IMR-90 (cell line): ENCODE measurements around the gene ADAM12. TPM values are rescaled to one million over a fixed set of nuclear protein-coding genes. Genes with fewer than 3 reads are reported as not detected.

Experiments used
- ATAC-seq: fragments of 200-7000 bp; cut with Tn5 transposase; 2 replicates; pipeline ENCODE4 v1.9.1; 2020; ENCODE audit warnings: low read depth, mild to moderate bottlenecking, moderate library complexity
- BruUV-seq: library from RNA; stranded (reverse); fragments of 400-500 nt; replicated peaks from 2 replicates; lab custom pipeline; 2021; lab: Mats Ljungman, UMichigan
- CTCF ChIA-PET: fragments of 300-600 bp; formaldehyde crosslinking; extraction: SDS; loops from one replicate; lab custom pipeline; 2021; ENCODE audit warnings: antibody characterized with exemption; lab: Yijun Ruan, JAX
- POLR2A ChIA-PET: fragments of 300-600 bp; sonication (Branson Sonifier 250); formaldehyde crosslinking; loops from one replicate; lab custom pipeline; 2022; ENCODE audit warnings: antibody characterized with exemption; ENCODE audit not compliant: unreplicated experiment; lab: Charles Lee
- DNase-seq: peaks from one replicate; pipeline ENCODE4 v3.0.0; 2013
- H2AFZ ChIP-seq: replicated peaks from 2 replicates; pipeline ENCODE3; 2013; ENCODE audit warnings: low read length, mild to moderate bottlenecking; ENCODE audit not compliant: poor library complexity
- H2AK5ac ChIP-seq: 2 replicates; pipeline ENCODE4 v1.6.1; 2013; ENCODE audit warnings: low read depth, low read length, inconsistent platforms
- H2AK9ac ChIP-seq: replicated peaks from 2 replicates; pipeline ENCODE3; 2013; ENCODE audit warnings: mild to moderate bottlenecking, low read depth, low read length, moderate library complexity; ENCODE audit not compliant: poor library complexity
- H2BK120ac ChIP-seq: 2 replicates; pipeline ENCODE4 v1.6.1; 2013; ENCODE audit warnings: low read depth, low read length, inconsistent platforms
- H2BK15ac ChIP-seq: 3 replicates; pipeline ENCODE4 v1.6.1; 2013; ENCODE audit warnings: low read depth, low read length, inconsistent platforms
- H2BK20ac ChIP-seq: 2 replicates; pipeline ENCODE4 v1.6.1; 2013; ENCODE audit warnings: low read depth, mild to moderate bottlenecking, inconsistent platforms, low read length, moderate library complexity
- H2BK5ac ChIP-seq: 2 replicates; pipeline ENCODE4 v1.6.1; 2013; ENCODE audit warnings: mild to moderate bottlenecking, low read depth, low read length, inconsistent platforms; ENCODE audit not compliant: poor library complexity, severe bottlenecking
- H3K14ac ChIP-seq: replicated peaks from 2 replicates; pipeline ENCODE4 v1.6.1; 2013; ENCODE audit warnings: low read depth, low read length, inconsistent platforms
- H3K18ac ChIP-seq: 2 replicates; pipeline ENCODE4 v1.6.1; 2013; ENCODE audit warnings: low read depth, low read length, control low read depth
- H3K23ac ChIP-seq: 2 replicates; pipeline ENCODE4 v1.6.1; 2013; ENCODE audit warnings: low read depth, low read length, inconsistent platforms
- H3K27ac ChIP-seq: 2 replicates; pipeline ENCODE4 v1.5.1; 2013; ENCODE audit warnings: mild to moderate bottlenecking, control low read depth, low read length; ENCODE audit not compliant: insufficient read depth
- H3K27me3 ChIP-seq: 2 replicates; pipeline ENCODE4 v1.6.1; 2013; ENCODE audit warnings: low read length; ENCODE audit not compliant: control insufficient read depth, insufficient read depth
- H3K36me3 ChIP-seq: 2 replicates; pipeline ENCODE4 v1.6.1; 2013; ENCODE audit warnings: low read length, mixed read lengths; ENCODE audit not compliant: control insufficient read depth, insufficient read depth
- H3K4ac ChIP-seq: 2 replicates; pipeline ENCODE4 v1.6.1; 2013; ENCODE audit warnings: low read depth, low read length, inconsistent platforms
- H3K4me1 ChIP-seq: 2 replicates; pipeline ENCODE4 v1.6.1; 2013; ENCODE audit warnings: low read length, mixed read lengths; ENCODE audit not compliant: control insufficient read depth, insufficient read depth
- H3K4me2 ChIP-seq: 2 replicates; pipeline ENCODE4 v1.6.1; 2013; ENCODE audit warnings: low read depth, mild to moderate bottlenecking, control low read depth, low read length, moderate library complexity
- H3K4me3 ChIP-seq: 2 replicates; pipeline ENCODE4 v1.5.1; 2013; ENCODE audit warnings: low read depth, mild to moderate bottlenecking, control low read depth, low read length, moderate library complexity; ENCODE audit not compliant: insufficient read depth
- H3K56ac ChIP-seq: 2 replicates; pipeline ENCODE4 v1.6.1; 2013; ENCODE audit warnings: low read length, inconsistent platforms; ENCODE audit not compliant: insufficient read depth; ENCODE audit errors: extremely low read depth
- H3K79me1 ChIP-seq, 2 experiments: 2 replicates each; pipeline ENCODE4 v1.6.1; 2013; ENCODE audit warnings: low read length in 2 of 2, inconsistent platforms in 1 of 2, low read depth in 1 of 2
- H3K9ac ChIP-seq: 2 replicates; pipeline ENCODE4 v1.6.1; 2013; ENCODE audit warnings: low read depth, low read length, control low read depth
- H3K9me1 ChIP-seq: 2 replicates; pipeline ENCODE4 v1.6.1; 2013; ENCODE audit warnings: low read length, inconsistent platforms; ENCODE audit not compliant: insufficient read depth
- H3K9me3 ChIP-seq: 2 replicates; pipeline ENCODE4 v1.6.1; 2013; ENCODE audit warnings: low read length; ENCODE audit not compliant: control insufficient read depth, insufficient read depth
- H4K20me1 ChIP-seq: 2 replicates; pipeline ENCODE4 v1.6.1; 2013; ENCODE audit warnings: low read length, inconsistent platforms; ENCODE audit not compliant: insufficient read depth
- H4K5ac ChIP-seq: 2 replicates; pipeline ENCODE4 v1.6.1; 2013; ENCODE audit warnings: mild to moderate bottlenecking, low read depth, low read length, control low read depth
- H4K8ac ChIP-seq, 2 experiments: 2 replicates each; pipeline ENCODE4 v1.6.1; 2013; ENCODE audit warnings: low read depth in 2 of 2, low read length in 2 of 2, control low read depth in 1 of 2, inconsistent platforms in 1 of 2
- H4K91ac ChIP-seq: 2 replicates; pipeline ENCODE4 v1.6.1; 2013; ENCODE audit warnings: low read depth, low read length, inconsistent platforms; ENCODE audit not compliant: insufficient read depth
- CEBPB ChIP-seq: IDR thresholded peaks from 2 replicates; pipeline ENCODE4 v1.6.1; 2012; ENCODE audit warnings: low read depth, low read length, improper control_type of control experiment
- CHD1 ChIP-seq: IDR thresholded peaks from 2 replicates; pipeline ENCODE4 v1.6.1; 2012; ENCODE audit warnings: low read depth, low read length, improper control_type of control experiment
- MAFK ChIP-seq: IDR thresholded peaks from 2 replicates; pipeline ENCODE4 v1.6.1; 2012; ENCODE audit warnings: low read depth, low read length, improper control_type of control experiment
- NFE2L2 ChIP-seq: fragments of 150-350 bp; IDR thresholded peaks from 2 replicates; pipeline ENCODE4 v1.6.1; 2016; ENCODE audit warnings: low read depth, mild to moderate bottlenecking, low read length
- POLR2A ChIP-seq: IDR thresholded peaks from 2 replicates; pipeline ENCODE4 v1.6.1; 2012; ENCODE audit warnings: mild to moderate bottlenecking, low read depth, low read length
- RFX5 ChIP-seq: IDR thresholded peaks from 2 replicates; pipeline ENCODE4 v1.8.0; 2012; ENCODE audit warnings: low read depth, mild to moderate bottlenecking, low read length, moderate library complexity
- SMC3 ChIP-seq: fragments of 150-350 bp; IDR thresholded peaks from 2 replicates; pipeline ENCODE4 v1.6.1; 2016; ENCODE audit warnings: low read depth, mild to moderate bottlenecking, antibody characterized with exemption, low read length, moderate library complexity
- WGBS, 2 experiments: methylation state at CpG; one replicate each; pipeline versions ENCODE4 v1.1.5 to v1.1.7; 2013; ENCODE audit warnings: missing lambda C conversion rate in 2 of 2; ENCODE audit not compliant: insufficient read length in 1 of 2; ENCODE audit errors: extremely low coverage in 2 of 2; 5-methylcytosine and 5-hydroxymethylcytosine counted together
- dilution Hi-C: fragments of 300-500 bp; cut with HindIII; formaldehyde crosslinking; loops from one replicate; pipeline ENCODE4 v1.14.3; 2018; ENCODE audit warnings: low sequenced_read_pairs; ENCODE audit not compliant: unreplicated experiment
- in situ Hi-C: fragments of 300-500 bp; cut with MboI; formaldehyde crosslinking; loops from 3 replicates; pipeline ENCODE4 v1.14.3; 2019; ENCODE audit warnings: low sequenced_read_pairs, inconsistent platforms, mixed read lengths
- intact Hi-C: fragments of 100-400 bp; cut with micrococcal nuclease; formaldehyde crosslinking; loops from 2 replicates; pipeline ENCODE4 v1.10.0; 2022
- polyA plus RNA-seq, 3 experiments: library from polyadenylated mRNA; depleted of rRNA; stranded (reverse); fragments of >200 nt; gene quantifications; 2 replicates each; pipeline ENCODE4 v1.2.3, GENCODE V29; 2012; ENCODE audit warnings: low replicate concordance in 1 of 3
- total RNA-seq: library from RNA; depleted of rRNA; stranded (reverse); fragments of >200 nt; gene quantifications from 2 replicates; pipeline ENCODE4 v1.2.3, GENCODE V29; 2012
- TF ChIP-seq, protein P1 (sequence below): fragments of 150-350 bp; IDR thresholded peaks from 2 replicates; pipeline ENCODE4 v1.6.1; 2016; ENCODE audit warnings: low read depth, mild to moderate bottlenecking, low read length, moderate library complexity, borderline replicate concordance
- TF ChIP-seq, protein P2 (sequence below): conservative IDR thresholded peaks from 2 replicates; pipeline ENCODE4 v1.5.1; 2012; ENCODE audit warnings: mild to moderate bottlenecking, low read depth, low read length, improper control_type of control experiment
- TF ChIP-seq, protein P3 (sequence below): fragments of 150-350 bp; IDR thresholded peaks from 2 replicates; pipeline ENCODE4 v1.6.1; 2017; ENCODE audit warnings: mild to moderate bottlenecking, antibody characterized with exemption, low read length, low read depth

ADAM12 gene
- total and polyA plus RNA-seq, 2 of the 4 experiments (the other 2 are of a cell fraction): 9.6 to 10.2 TPM

DNA sequence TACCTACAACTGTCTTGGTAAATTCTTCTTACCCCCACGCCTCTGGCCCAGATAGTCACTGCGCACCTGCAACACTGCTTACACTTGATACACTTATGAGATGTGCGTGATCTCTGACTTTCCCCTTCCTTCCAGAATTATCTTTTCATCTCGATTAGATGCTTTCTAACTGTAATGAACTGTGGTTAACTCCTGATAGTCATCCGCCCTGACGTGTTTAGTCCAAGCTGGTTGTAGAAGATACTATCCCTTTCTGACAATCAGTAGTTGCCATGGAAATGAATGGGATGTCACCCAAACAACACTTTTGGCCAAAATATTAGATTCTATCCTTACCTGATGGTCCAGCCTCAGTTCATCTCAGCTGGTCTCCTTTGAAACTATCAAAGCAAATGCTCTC lies 241.5 kb downstream of the ADAM12 start:
- Histone ChIP-seq H3K18ac (no peak overlapping the region), H3K9me1 (peaks cover 5% of the 10 kb centered on the region; the same call in 1 of the 2 replicates), H3K14ac (no peak overlapping the region), H4K8ac (no peak overlapping the region), H2BK15ac (no peak overlapping the region), H3K36me3 (no peaks in the 10 kb centered on the region), H3K4me3 (no peak overlapping the region), H2BK20ac (no peak overlapping the region), H3K9me3 (peaks cover 2% of the 10 kb centered on the region; the same call in 1 of the 2 replicates), H3K4ac (no peak overlapping the region), H3K23ac (no peak overlapping the region), H3K27ac (no peak overlapping the region), H3K56ac (no peak overlapping the region), H4K5ac (no peak overlapping the region), H2BK120ac (no peak overlapping the region), H2AK9ac (no peak overlapping the region), H2AFZ (no peak overlapping the region), H3K4me2 (no peak overlapping the region), H3K79me1 (no peaks in the 10 kb centered on the region; a peak in 1 of 4 replicates), H3K4me1 (peaks cover 11% of the 10 kb centered on the region), H4K20me1 (no peaks in the 10 kb centered on the region), H3K27me3 (no peaks in the 10 kb centered on the region; the same call in 1 of the 2 replicates), H2BK5ac (no peak overlapping the region), H4K91ac (no peak overlapping the region), H3K9ac (no peak overlapping the region), H2AK5ac (no peak overlapping the region)
- intact Hi-C loops (loop anchor here (5.0 kb wide), 1 partner anchor 164 kb away; no protein-coding TSS in a partner anchor), in situ Hi-C loops (no loop called here), dilution Hi-C loops (no loop called here)
- 100% methylated on average over 1 of the region's 6 CpGs; no CpG with 5 or more reads in 1 of the 2 experiments for WGBS, 2 experiments
- ATAC-seq (no peak), DNase-seq (no peak)
- POLR2A ChIA-PET: no interaction called here
- BruUV-seq: no TSS peak
- CTCF ChIA-PET: no interaction called here
- TF ChIP-seq CEBPB: no peak
- TF ChIP-seq MAFK: no peak
- no peak for TF ChIP-seq NFE2L2
- TF ChIP-seq, protein P1, sequence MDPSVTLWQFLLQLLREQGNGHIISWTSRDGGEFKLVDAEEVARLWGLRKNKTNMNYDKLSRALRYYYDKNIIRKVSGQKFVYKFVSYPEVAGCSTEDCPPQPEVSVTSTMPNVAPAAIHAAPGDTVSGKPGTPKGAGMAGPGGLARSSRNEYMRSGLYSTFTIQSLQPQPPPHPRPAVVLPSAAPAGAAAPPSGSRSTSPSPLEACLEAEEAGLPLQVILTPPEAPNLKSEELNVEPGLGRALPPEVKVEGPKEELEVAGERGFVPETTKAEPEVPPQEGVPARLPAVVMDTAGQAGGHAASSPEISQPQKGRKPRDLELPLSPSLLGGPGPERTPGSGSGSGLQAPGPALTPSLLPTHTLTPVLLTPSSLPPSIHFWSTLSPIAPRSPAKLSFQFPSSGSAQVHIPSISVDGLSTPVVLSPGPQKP: no peak
- TF ChIP-seq, protein P2, sequence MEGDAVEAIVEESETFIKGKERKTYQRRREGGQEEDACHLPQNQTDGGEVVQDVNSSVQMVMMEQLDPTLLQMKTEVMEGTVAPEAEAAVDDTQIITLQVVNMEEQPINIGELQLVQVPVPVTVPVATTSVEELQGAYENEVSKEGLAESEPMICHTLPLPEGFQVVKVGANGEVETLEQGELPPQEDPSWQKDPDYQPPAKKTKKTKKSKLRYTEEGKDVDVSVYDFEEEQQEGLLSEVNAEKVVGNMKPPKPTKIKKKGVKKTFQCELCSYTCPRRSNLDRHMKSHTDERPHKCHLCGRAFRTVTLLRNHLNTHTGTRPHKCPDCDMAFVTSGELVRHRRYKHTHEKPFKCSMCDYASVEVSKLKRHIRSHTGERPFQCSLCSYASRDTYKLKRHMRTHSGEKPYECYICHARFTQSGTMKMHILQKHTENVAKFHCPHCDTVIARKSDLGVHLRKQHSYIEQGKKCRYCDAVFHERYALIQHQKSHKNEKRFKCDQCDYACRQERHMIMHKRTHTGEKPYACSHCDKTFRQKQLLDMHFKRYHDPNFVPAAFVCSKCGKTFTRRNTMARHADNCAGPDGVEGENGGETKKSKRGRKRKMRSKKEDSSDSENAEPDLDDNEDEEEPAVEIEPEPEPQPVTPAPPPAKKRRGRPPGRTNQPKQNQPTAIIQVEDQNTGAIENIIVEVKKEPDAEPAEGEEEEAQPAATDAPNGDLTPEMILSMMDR: no peak
- no peak for TF ChIP-seq RFX5
- TF ChIP-seq SMC3: no peak
- no peak for TF ChIP-seq CHD1
- TF ChIP-seq, protein P3, sequence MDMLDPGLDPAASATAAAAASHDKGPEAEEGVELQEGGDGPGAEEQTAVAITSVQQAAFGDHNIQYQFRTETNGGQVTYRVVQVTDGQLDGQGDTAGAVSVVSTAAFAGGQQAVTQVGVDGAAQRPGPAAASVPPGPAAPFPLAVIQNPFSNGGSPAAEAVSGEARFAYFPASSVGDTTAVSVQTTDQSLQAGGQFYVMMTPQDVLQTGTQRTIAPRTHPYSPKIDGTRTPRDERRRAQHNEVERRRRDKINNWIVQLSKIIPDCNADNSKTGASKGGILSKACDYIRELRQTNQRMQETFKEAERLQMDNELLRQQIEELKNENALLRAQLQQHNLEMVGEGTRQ: no peak
- no peak for TF ChIP-seq POLR2A
